NCI-H1092 (cell line): ENCODE data around the gene UQCRC2.
A peak's percentile ranks its signal among the peaks of the same experiment; 100 is the strongest.
"Not testable (repeated sequence)": the region's sequence is repeated elsewhere in the genome, so short reads cannot be mapped to it uniquely, and the experiment has no call there.

Experiments used
- DNase-seq: peaks from one replicate; lab custom pipeline; 2025; lab: John Stamatoyannopoulos, UW

Gene UQCRC2

GRCh38 chr16:21952793-21953540 is at the start of gene UQCRC2:
UQCRC2 (plus strand) TSS chr16:21953361; CDS start chr16:21953424, 63 bp downstream.
- DNase-seq = peak; percentile 94

DNA sequence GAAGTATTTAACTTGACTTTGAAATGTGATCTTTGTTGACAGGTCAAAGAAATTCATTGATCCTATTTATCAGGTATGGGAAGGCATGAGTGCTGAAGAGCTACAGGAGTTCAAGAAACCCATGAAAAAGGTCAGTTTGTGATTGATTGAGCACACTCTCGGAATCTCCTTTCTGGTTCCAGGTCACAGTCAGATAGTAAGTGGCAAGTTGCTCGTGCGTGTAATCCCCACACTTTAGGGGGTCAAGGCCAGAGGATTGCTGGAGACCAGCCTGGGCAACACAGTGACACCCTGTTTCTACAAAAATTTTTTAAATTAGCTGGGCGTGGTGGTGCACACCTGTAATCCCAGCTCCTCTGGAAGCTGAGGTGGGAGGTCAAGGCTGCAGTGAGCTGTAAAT is 20.5 kb upstream of the UQCRC2 start:
- DNase-seq = not testable (repeated sequence)

- DNase-seq = not testable (repeated sequence)
Observed at GRCh38 chr16:21933316-21933715, 19.8 kb upstream of the UQCRC2 start.

- DNase-seq = not testable (repeated sequence)
Observed at GRCh38 chr16:21933790-21934189, 19.4 kb upstream of the UQCRC2 start.

DNA sequence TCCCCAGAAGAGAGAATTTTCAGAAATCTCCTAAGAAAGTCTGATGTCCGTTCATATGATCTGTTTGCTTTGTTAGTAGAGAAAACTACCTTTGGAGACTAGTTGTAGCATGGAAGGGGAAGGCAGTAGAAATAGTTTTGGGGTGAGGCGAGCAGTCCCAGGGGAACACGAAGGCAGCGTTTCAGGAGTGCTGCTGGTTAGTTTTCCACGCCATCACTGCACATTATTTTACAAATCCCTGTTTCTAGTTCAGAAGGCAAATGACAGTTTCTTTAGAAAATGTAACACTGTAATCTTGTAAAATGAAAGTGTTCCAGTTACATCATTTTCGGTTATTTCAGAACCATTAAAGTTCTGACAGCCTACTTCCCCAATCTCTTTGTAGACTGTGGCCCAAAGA is 16.9 kb upstream of the UQCRC2 start:
- not testable (repeated sequence) for DNase-seq

- DNase-seq = no peak
Observed at GRCh38 chr16:21937336-21937829, 15.8 kb upstream of the UQCRC2 start.

- DNase-seq = no peak
Observed at GRCh38 chr16:21940570-21940969, 12.6 kb upstream of the UQCRC2 start.

- DNase-seq = no peak
Observed at GRCh38 chr16:21943571-21943970, 9.6 kb upstream of the UQCRC2 start.

GRCh38 chr16:21946889-21947635 is 6.1 kb upstream of the UQCRC2 start:
- no peak for DNase-seq

DNA sequence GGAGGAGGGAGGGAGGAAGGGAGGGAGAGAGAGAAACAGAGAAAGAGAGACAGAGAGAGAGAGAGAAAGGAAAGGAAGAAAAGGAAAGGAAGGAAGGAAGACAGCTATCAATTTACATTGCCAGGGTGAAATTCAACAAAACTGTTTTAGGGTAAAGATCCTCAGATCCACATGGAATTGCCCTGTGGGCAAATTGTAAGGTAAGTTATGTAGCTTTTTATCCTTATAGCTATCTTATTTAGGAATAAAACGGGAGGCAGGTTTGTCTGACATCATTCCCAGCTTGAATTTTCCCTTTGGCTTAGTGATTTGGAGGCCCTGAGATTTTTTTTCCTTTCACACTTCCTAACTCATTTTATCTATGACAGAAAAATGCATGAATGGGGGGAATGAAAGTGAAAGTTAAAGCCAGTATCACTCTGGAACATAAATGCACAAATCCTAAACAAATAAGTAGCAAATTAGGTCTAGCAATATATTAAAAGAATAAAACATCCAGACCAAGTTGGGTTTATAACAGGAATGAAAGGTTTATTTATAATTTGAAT is 3.4 kb upstream of the UQCRC2 start:
- DNase-seq = no peak

DNA sequence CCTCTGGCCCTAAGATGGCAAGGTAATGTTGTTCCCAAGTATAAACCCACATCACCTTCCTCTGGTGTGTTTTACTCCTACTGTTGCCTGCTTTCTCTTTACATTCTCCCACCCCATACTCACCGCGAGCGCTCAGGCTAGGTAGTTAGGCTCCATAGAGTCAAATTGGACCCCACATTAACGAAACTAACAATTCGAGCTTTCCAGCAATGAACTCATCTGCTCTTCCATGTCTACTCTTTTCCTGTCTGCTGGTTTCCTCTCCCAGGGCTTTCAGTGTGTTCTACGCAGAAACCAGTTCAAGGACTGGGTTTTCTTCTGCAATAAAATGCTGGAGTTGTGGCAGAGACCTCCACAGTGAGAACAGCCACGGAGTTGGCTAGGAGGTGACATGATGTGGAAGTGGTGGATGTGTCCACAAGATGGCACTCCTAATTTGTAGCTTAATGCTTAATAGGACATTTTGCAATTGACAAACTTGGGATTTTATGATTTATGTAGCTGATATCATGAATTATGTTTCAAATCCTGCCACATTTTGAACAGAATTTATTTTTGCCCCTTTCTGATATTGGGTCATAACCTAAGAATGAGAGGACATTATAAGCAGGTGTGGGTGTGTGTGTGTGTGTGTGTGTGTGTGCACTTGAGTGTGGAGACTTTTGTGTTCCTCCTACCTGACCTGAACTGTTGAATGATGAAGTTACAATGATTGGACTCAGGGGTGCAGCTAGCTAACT is 2.2 kb upstream of the UQCRC2 start:
- DNase-seq = no peak

GRCh38 chr16:21952040-21952792 is 945 bp upstream of the UQCRC2 start:
- DNase-seq = peak; percentile 31

- no peak for DNase-seq
Observed at GRCh38 chr16:21953541-21953902, 361 bp downstream of the UQCRC2 start.

- DNase-seq = no peak
Observed at GRCh38 chr16:21957714-21958346, 4.7 kb downstream of the UQCRC2 start.

DNA sequence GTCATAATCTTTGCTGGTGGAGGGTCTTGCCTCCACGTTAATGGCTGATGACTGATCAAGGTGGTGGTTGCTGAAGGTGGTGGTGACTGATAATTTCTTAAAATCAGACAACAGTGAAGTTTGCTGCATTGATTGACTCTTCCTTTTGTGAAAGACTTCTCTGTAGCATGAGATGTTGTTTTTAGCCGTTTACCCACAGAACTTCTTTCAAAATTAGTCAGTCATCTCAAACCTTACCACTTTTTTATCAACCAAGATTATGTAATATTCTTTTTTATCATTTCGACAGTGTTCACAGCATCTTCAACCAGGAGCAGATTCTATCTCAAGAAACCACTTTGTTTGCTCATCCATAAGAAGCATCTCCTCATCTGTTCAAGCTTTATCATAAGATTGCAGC is 5.9 kb downstream of the UQCRC2 start:
- no peak for DNase-seq

DNA sequence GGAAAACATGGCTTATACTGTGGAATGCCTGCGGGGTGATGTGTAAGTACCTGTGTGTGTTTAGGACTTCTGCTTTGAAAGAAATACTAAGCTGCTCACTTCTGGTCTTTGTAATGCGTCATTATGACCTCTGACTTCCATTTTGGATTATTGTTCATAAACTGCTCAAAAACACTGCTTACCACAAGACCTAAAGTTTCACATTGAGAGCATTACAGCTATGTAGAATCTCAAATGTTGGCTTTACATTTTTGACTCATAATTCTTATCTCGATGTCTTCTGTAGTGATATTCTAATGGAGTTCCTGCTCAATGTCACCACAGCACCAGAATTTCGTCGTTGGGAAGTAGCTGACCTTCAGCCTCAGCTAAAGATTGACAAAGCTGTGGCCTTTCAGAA is 9.3 kb downstream of the UQCRC2 start:
- no peak for DNase-seq

GRCh38 chr16:21963887-21964286 is 10.7 kb downstream of the UQCRC2 start:
- no peak for DNase-seq

GRCh38 chr16:21964353-21964752 is 11.2 kb downstream of the UQCRC2 start:
- no peak for DNase-seq

DNA sequence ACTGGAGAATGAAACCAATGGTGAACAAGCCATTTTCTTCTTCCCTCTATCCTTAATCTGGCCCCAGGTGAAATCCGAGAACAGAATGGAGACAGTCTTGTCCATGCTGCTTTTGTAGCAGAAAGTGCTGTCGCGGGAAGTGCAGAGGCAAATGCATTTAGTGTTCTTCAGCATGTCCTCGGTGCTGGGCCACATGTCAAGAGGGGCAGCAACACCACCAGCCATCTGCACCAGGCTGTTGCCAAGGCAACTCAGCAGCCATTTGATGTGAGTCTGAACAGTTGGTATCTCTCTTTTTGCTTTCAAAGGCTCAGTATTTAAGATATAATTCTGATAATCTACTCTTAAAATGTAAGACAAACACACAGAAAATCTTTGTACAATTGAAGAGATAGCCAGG is 18.7 kb downstream of the UQCRC2 start:
- DNase-seq = no peak

GRCh38 chr16:21973945-21974344 is 20.8 kb downstream of the UQCRC2 start:
- no peak for DNase-seq

DNA sequence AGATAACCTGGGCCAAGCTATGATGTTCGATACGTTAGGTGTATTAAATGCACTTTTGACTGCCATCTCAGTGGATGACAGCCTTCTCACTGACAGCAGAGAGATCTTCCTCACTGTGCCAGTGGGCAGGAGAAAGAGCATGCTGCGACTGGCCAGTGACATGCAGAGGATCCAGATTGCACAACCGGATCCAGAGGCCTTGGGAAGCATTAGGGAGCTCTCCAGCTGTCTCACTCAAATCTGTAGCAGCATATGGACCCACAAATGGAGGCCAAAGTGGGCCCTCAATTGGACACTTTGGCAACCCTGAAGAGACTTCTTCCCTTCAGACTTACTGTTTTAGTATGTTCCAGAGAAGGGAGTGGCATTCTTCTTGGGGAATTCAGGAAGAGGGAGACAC is 26.9 kb downstream of the UQCRC2 start:
- no peak for DNase-seq
